GM12865 (cell line): ENCODE measurements around the gene KCNH5.

Experiments
- DNase-seq: peaks from one replicate; pipeline ENCODE4 v3.0.0; 2010; ENCODE audit warnings: low read depth
- H3K4me3 ChIP-seq: 2 replicates; pipeline ENCODE4 v1.5.1; 2011; ENCODE audit warnings: mild to moderate bottlenecking, low read depth, low read length, control low read depth
- CTCF ChIP-seq: IDR thresholded peaks from 2 replicates; pipeline ENCODE4 v1.5.1; 2011; ENCODE audit warnings: low read length, control low read depth, low read depth, inconsistent platforms; ENCODE audit not compliant: insufficient read depth; ENCODE audit errors: missing control alignments

The KCNH5 gene

GRCh38 chr14:62956413-62956812 lies 88.8 kb downstream of the KCNH5 start:
- no peak overlapping the region for H3K4me3 ChIP-seq
- no peak for DNase-seq
- TF ChIP-seq CTCF = no peak

GRCh38 chr14:62954165-62954564 lies 91.1 kb downstream of the KCNH5 start:
- H3K4me3 ChIP-seq = no peak overlapping the region
- DNase-seq = no peak
- no peak for TF ChIP-seq CTCF

GRCh38 chr14:62952226-62952625 lies 93.0 kb downstream of the KCNH5 start:
- H3K4me3 ChIP-seq = no peak overlapping the region
- no peak for DNase-seq
- no peak for TF ChIP-seq CTCF

- no peak for TF ChIP-seq CTCF
- no peak overlapping the region for H3K4me3 ChIP-seq
- DNase-seq = no peak
Observed at GRCh38 chr14:62947301-62947700, 98.0 kb downstream of the KCNH5 start.

- TF ChIP-seq CTCF = no peak
- no peak overlapping the region for H3K4me3 ChIP-seq
- DNase-seq = no peak
Observed at GRCh38 chr14:62946221-62946620, 99.0 kb downstream of the KCNH5 start.

- DNase-seq = no peak
- TF ChIP-seq CTCF = no peak
- H3K4me3 ChIP-seq = no peak overlapping the region
Observed at GRCh38 chr14:62943202-62943601, 102.1 kb downstream of the KCNH5 start.

- no peak for DNase-seq
- H3K4me3 ChIP-seq = no peak overlapping the region
- TF ChIP-seq CTCF = no peak
Observed at GRCh38 chr14:62939970-62940369, 105.3 kb downstream of the KCNH5 start.
